Testis (tissue), 3 donors: ENCODE data around the gene TRIM26. TPM values are rescaled to one million over a fixed set of nuclear protein-coding genes. Genes with fewer than 3 reads are reported as not detected.

ENCODE experiments used
- DNase-seq: peaks from one replicate; pipeline ENCODE4 v3.0.0-alpha.2; 2019
- H3K27ac ChIP-seq, 2 donors: fragments of 200-600 bp; sonication (generic); one replicate each; pipeline ENCODE4 v1.5.1; 2019
- H3K27me3 ChIP-seq: fragments of 200-600 bp; sonication (generic); one replicate; pipeline ENCODE4 v1.5.1; 2019
- H3K36me3 ChIP-seq: fragments of 200-600 bp; sonication (generic); one replicate; pipeline ENCODE4 v1.5.1; 2017; ENCODE audit warnings: low read depth; ENCODE audit errors: missing control alignments
- H3K4me1 ChIP-seq: fragments of 200-600 bp; sonication (generic); one replicate; pipeline ENCODE4 v1.5.1; 2019
- H3K4me3 ChIP-seq, 2 donors: fragments of 200-600 bp; sonication (generic); one replicate each; pipeline ENCODE4 v1.5.1; 2017 to 2019
- H3K9me3 ChIP-seq: fragments of 200-600 bp; sonication (generic); one replicate; pipeline ENCODE4 v1.5.1; 2017
- CTCF ChIP-seq, 3 experiments: fragments of 450-650 bp in 2 of 3; fragments of 200-600 bp in 1 of 3; sonication (generic) in 1 of 3; IDR thresholded peaks; one replicate each; pipeline ENCODE4 v1.5.1; 2016 to 2019; ENCODE audit warnings: antibody characterized with exemption in 3 of 3, mild to moderate bottlenecking in 2 of 3, moderate library complexity in 1 of 3
- POLR2A ChIP-seq: fragments of 450-650 bp; IDR thresholded peaks from one replicate; pipeline ENCODE4 v1.6.1; 2017; ENCODE audit warnings: antibody characterized with exemption, mild to moderate bottlenecking, moderate library complexity
- WGBS, 2 donors: methylation state at CpG; one replicate each; pipeline ENCODE4 v1.1.5; 2018; 5-methylcytosine and 5-hydroxymethylcytosine counted together
- intact Hi-C: fragments of 100-400 bp; cut with DNase I; formaldehyde crosslinking; loops from one replicate; pipeline ENCODE4 v1.15.1; 2023; ENCODE audit warnings: low total_unique reads
- polyA plus RNA-seq: library from polyadenylated mRNA; stranded (reverse); fragments of 350-450 nt; fragmentation: Illumina TruSeq; extraction: RNeasy Lipid Tissue Mini Kit (QIAGEN cat#74804); gene quantifications from one replicate; pipeline ENCODE4 v1.2.3, GENCODE V29; 2014; ENCODE audit warnings: low read depth, low replicate concordance; ENCODE audit not compliant: insufficient read depth
- total RNA-seq, 2 donors: library from RNA; depleted of rRNA; stranded (reverse); fragments of >200 nt; gene quantifications; one replicate each; pipeline ENCODE4 v1.2.3, GENCODE V29; 2016

The TRIM26 gene
- total and polyA plus RNA-seq, 3 donors from 2014 or later, result 40.3 to 75.8 (median 67.1) TPM

GRCh38 chr6:30162265-30163089 is 50.7 kb downstream of the TRIM26 start:
- intact Hi-C loops, result no loop called here
- no peaks in the 10 kb centered on the region for H3K36me3 ChIP-seq
- H3K27ac ChIP-seq, result no peak overlapping the region
- no peak for DNase-seq
- no peaks in the 10 kb centered on the region for H3K27me3 ChIP-seq
- no peaks in the 10 kb centered on the region for H3K4me1 ChIP-seq
- 48 to 56% methylated on average over 12 of the region's 12 CpGs for WGBS, 2 donors
- H3K9me3 ChIP-seq, result no peaks in the 10 kb centered on the region
- no peak overlapping the region for H3K4me3 ChIP-seq
- no peak for TF ChIP-seq CTCF (IDR thresholded peaks at IDR 0.05)
- no peak for TF ChIP-seq POLR2A

GRCh38 chr6:30160785-30161531 is 52.2 kb downstream of the TRIM26 start, which contains the start of gene TRIM10:
TSS of gene TRIM10 (minus strand) at chr6:30161211. CDS start at chr6:30160858, 353 bp downstream.
- H3K27me3 ChIP-seq, result no peaks in the 10 kb centered on the region
- no peaks in the 10 kb centered on the region for H3K4me1 ChIP-seq
- no peaks in the 10 kb centered on the region for H3K36me3 ChIP-seq
- 70 to 79% methylated on average over 3 to 4 of the region's 4 CpGs for WGBS, 2 donors
- no peak within 1 kb of the TSS for H3K27ac ChIP-seq
- TF ChIP-seq POLR2A (no peak), CTCF (IDR thresholded peaks at IDR 0.05) (no peak)
- intact Hi-C loops, result no loop called here
- no peak for DNase-seq
- H3K9me3 ChIP-seq, result no peaks in the 10 kb centered on the region
- no peak within 1 kb of the TSS for H3K4me3 ChIP-seq

GRCh38 chr6:30160008-30160784 is 53.0 kb downstream of the TRIM26 start:
- 87 to 88% methylated on average over 9 to 17 of the region's 17 CpGs for WGBS, 2 donors
- no peak overlapping the region for H3K27ac ChIP-seq
- no peak for DNase-seq
- no peaks in the 10 kb centered on the region for H3K27me3 ChIP-seq
- no peaks in the 10 kb centered on the region for H3K4me1 ChIP-seq
- no peak for TF ChIP-seq POLR2A
- no peak for TF ChIP-seq CTCF (IDR thresholded peaks at IDR 0.05)
- H3K4me3 ChIP-seq, result no peak overlapping the region
- intact Hi-C loops, result no loop called here
- H3K9me3 ChIP-seq, result no peaks in the 10 kb centered on the region
- H3K36me3 ChIP-seq, result no peaks in the 10 kb centered on the region

GRCh38 chr6:30158475-30159040 is 54.6 kb downstream of the TRIM26 start:
- H3K27me3 ChIP-seq, result no peaks in the 10 kb centered on the region
- H3K27ac ChIP-seq, result no peak overlapping the region
- intact Hi-C loops, result no loop called here
- WGBS, 2 donors, result 74 to 86% methylated on average over 3 of the region's 3 CpGs
- TF ChIP-seq POLR2A (no peak), CTCF (IDR thresholded peaks at IDR 0.05) (no peak)
- H3K9me3 ChIP-seq, result no peaks in the 10 kb centered on the region
- DNase-seq, result no peak
- no peak overlapping the region for H3K4me3 ChIP-seq
- no peaks in the 10 kb centered on the region for H3K36me3 ChIP-seq
- no peaks in the 10 kb centered on the region for H3K4me1 ChIP-seq
